Measurements from ENCODE around the gene ATG14.
"Not testable (repeated sequence)": the region's sequence is repeated elsewhere in the genome, so short reads cannot be mapped to it uniquely, and the experiment has no call there.

The ATG14 gene

DNA sequence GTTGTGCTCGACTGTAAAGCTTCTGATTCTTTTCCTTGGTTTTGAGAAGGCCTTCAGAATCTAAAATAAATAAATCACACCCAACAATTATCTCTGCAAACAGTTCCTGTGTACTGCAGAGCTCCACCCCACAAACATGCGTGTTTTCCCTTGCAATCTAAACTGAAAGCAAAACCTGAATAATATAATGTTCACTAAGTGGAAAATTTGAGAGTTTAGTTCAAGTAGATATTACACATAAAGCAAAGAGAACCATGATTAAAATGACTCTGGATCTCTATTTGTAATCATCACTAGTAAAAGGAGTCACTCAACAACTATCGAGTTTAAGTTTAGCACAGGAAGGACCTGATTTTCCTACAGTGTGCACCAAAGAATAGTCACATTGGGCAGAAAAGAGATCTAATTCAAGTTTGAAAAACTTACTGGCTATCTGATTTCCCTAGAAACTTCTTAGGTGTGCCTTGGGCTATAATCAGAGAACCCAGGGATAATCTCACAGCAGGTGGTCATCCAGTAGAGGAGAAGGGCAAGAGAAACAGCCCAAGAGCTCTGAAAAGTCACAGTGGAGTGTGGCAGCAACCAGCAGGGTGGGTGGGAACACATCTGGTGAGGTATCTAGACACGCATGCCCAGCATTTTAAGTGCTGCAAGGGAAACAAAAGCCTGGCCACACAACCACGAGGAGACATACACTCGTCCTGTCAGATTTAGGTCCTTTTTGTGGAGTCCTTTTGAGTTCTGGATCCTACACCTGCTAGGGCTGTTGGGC is 25.4 kb downstream of the ATG14 start:
- no peak for DNase-seq (ENCODE audit: low read depth in 2 of 2)

DNA sequence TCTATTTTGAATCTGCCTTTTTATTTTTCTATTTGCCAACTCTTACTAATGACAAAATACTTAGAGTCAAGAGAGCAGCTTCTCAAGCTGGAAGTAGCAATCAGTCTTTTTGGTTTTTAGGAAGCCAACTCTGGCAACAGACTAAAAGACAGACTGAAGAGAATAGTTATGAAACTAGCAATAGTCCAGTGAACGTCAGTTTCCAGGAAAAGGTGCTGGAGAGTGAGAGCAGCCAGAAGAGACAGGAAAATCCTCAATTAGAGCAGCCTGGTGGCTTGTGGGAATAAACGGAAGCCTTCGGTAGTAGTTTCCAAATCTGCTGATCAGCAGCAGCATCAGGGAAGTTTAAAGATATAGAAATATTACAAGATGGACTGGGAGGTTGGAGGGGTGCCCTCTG is 27.1 kb downstream of the ATG14 start:
- DNase-seq (ENCODE audit: low read depth in 2 of 2), result no peak

DNA sequence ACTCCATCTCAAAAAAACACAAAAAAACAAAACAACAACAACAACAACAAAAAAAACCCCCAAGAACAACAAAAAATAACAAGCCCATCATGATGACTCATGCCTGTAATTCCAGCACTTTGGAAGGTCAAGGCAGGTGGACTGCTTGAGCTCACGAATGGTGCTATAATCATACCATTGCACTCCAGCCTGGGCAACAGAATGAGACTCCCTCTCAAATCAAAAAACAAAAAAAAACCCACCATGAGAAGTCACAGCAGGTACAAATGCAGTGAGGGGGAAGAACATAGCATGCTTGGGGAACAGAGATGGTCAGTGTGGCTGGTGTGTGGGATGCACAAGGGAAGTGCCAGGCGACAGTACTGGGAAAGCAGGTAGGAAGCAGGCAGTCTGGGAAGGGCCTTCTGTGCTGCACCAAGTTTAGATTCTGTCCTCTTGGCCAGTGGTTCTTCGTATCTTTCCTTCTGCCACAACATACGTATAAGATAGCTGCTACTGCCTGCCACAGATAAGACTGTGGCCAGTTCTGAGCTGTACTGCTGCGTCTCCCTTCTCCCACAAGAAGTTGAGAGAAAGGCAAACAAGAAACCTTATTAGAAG is 28.0 kb downstream of the ATG14 start:
- DNase-seq (ENCODE audit: low read depth in 2 of 2), result no peak

DNA sequence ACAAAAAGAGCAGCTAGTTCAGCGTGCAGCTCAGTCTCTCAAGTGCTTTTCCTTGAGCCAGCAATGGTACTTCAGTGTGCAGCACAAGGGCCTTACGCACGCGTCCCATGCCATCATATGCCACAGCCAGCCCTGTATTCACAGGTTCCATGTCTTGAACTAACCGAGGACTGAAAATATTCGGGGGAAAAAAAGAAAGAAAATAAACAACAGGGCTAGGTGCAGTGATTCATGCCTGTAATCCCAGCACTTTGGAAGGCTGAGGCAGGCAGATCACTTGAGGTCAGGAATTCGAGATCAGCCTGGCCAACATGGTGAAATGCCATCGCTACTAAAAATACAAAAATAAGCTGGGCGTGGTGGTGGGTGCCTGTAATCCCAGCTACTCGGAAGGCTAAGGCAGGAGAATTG is 28.6 kb downstream of the ATG14 start:
- not testable (repeated sequence) for DNase-seq (ENCODE audit: low read depth in 2 of 2)

DNA sequence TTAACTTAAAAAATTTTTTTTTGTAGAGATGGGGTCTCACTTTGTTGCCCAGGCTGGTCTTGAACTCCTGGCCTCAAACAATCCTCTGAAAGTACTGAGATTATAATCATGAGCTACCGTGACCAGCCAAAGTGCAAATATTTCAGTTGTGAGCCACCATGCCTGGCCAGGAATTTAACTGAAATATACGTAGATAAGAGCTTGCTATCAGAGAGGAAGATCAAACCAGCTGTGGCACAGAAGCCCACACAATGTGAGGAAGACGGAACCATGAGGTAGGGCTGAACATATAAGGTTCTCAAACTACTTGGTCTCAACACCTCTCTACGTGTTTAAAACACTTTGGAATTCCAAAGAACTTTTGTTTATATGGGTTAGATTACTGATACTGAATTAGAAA is 29.1 kb downstream of the ATG14 start:
- no peak for DNase-seq (ENCODE audit: low read depth in 2 of 2)

DNA sequence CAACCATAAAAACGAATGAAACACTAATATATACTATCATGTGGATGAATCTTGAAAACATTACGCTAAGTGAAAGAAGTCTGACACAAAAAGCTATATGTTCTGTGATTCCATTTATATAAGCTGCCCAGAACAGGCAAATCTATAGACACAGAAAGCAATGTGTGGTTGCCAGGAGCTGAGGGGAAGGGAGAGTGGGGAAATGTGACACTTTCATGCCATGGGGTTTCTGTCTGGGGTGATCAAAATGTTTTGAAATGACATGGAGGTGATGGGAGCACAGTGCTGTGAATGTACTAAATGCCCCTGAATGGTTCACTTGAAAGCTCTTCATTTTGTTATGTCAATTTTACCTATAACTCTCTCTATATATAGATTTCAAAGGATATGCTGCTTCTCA is 30.1 kb downstream of the ATG14 start:
- DNase-seq (ENCODE audit: low read depth in 2 of 2), result no peak

DNA sequence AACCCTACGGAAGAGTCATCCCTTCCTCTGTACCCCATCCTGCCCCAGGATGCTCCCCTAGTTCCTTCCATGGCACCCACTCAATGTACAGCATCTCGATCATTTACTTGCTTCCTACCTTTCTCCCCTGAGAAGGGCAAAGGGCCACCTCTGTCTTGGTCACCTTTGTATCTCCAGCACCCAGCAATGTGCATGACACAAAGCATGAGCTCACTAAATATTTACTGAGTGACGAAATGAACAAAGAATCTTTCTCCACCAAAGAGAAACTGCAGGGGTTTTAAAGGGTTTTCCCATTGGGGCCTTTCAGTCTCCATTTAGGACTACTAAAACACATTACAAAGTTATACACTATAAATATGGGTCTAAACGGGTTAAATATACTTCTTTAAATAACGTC is 30.6 kb downstream of the ATG14 start:
- no peak for DNase-seq (ENCODE audit: low read depth in 2 of 2)

DNA sequence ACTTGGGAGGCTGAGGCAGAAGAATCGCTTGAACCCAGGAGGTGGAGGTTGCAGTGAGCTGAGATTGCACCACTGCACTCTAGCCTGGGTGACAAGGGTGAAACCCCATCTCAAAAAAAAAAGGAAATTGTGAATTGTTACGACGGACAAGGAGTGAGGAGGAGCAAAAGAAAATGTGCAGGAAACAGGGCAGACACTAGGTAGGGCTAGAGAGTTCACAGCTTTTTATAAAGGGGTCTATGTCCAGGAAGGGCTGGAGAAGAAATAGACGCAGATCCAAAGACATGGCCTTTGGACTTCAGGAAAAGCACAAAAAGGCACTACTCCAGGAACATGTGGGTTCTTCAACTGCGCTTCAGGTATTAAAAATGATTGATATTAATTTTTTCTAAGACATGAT is 34.4 kb downstream of the ATG14 start:
- no peak for DNase-seq (ENCODE audit: low read depth in 2 of 2)

DNA sequence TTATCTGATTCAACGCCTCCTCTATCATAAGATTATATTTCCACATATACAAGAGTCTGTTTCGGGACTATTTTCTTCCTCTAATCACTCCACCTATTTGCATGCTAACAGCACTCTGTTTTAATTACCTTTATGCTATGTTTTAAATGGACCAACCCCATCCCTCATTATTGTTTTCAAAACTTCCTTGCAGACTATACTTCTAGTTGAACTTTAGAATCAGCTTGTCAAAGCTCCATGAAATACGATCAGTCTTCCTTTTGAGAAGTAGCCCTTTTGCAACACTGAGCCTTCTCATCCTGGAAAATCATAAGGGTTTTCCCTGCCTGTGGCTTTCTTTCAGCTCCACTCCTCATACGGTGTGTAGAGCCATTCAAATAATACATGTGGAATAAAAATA is 36.9 kb downstream of the ATG14 start:
- no peak for DNase-seq (ENCODE audit: low read depth in 2 of 2)

DNA sequence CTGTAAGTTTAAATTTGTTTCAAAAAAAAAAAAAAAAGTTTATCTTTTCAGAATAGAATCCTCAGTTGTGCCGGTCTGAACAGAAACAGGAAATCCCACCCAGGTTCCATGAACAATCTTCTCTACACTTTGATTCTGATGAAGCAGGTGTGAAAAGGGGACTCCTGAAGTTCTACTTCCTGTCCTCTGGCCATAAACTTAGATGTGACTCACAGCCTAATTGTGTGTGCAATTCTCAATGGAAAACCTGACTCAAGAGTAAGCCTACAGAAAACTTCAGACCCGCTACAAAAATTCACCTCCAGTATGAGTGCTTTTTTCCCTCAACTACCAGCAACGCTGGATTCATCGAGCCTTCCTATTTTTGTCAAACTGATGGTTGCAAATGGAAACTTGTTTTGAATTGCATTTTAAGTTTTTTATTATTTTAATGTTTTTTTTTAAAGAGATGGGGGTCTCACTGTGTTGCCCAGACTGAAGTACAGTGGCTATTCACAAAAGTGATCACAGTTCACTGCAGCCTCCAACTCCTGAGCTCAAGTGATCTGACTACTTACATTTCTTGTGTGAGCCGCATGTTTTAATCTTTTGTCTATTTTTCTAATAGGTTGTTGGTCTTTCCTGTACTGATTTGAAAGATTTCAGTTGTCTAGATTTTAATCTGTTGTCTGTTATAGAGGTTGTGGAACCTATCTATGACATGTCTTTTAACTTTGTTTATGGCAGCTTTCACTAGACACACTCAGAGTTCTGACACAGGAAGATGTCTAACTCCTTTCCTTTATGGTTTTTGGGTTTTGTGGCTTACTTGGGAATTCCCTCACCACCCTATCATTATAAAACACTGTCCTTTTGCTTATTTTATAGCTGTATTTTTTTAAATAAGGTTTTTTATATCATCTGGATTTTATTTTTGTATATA is 37.6 kb downstream of the ATG14 start:
- DNase-seq (ENCODE audit: low read depth in 2 of 2), result peak in 1 of 2 donors; percentile 22

DNA sequence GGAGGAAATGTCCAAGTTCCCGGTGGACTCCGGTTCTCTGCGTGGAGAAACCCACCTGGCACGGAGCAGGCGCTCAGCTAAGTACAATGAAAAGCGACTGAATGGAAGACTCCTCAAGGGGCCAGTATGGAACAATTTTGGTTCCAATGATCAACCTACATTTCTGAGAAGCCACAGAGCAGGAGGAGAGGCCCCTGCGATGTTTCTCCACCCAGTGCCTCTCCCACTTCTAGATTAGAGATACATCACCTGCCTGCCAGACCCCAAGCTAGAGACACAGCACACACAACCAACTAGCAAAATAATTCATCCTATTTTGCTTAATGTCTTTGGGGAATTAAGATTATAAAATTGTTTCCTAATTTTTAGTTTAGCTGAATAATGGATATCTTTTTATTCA is 38.8 kb downstream of the ATG14 start:
- no peak for DNase-seq (ENCODE audit: low read depth in 2 of 2)

DNA sequence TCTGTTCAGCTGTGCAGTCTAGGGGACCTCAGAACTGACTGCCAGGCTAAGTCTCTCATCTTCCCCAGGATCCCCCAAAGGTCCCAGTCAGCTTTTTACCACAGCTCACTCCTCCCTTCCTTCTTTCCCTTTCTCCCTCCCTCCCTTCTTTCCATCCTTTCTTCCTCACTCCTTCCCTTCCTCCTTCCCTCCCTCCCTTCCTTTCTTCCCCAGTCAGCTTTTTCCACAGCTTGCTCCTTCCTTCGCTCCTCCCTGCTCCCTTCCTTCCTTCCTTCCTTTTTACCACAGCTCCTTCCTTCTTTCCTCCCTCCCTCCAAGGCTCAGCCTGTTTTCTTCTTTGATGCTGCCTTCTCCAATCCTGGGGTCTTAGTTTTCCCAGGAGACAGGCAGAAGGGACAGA is 39.2 kb downstream of the ATG14 start:
- DNase-seq (ENCODE audit: low read depth in 2 of 2), result no peak

DNA sequence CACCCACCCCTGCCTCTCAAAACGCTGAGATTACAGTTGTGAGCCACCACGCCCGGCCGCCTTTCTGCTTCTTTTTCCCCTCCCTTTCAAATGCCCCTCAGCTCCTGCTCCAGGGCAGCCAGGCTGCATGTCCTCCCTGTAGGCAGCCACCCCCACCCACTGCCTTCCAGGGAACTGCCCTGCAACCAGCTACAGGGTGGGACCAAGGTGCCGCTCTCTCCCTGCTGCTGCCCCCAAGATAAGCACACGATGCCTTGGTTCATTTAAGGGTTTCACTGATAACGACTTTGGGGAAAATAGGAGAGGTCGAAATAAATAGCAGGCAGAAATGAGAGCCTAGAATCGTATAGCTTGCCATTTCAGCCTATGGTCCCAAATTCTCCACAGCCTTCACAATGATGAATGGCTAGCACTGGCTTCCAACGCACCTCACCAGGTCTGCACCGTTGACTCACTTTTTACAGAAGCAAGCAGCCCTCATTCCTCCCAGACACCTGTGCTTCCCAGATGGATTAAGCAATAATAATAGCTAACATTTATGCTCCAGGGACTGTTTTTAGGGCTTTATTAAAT is 40.7 kb downstream of the ATG14 start:
- DNase-seq (ENCODE audit: low read depth in 2 of 2), result no peak

DNA sequence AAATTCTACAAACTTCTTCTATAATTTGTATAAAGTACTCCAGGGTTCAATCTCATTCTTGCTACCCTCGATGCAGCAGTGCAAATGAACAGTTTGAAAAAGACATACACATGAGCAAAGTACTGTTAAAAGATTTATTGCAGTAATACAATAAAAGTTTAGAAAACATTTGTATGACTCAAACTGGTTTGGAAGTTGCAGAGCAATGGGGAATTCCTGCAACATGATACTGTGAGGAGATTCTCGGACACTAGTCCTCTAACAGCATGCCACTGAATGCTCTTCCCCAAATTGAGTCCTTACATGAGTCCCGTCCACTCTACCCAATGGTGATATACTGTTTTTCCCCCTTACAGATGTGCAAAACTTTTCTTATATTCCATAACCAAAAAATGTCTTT is 45.4 kb downstream of the ATG14 start:
- DNase-seq (ENCODE audit: low read depth in 2 of 2), result no peak

DNA sequence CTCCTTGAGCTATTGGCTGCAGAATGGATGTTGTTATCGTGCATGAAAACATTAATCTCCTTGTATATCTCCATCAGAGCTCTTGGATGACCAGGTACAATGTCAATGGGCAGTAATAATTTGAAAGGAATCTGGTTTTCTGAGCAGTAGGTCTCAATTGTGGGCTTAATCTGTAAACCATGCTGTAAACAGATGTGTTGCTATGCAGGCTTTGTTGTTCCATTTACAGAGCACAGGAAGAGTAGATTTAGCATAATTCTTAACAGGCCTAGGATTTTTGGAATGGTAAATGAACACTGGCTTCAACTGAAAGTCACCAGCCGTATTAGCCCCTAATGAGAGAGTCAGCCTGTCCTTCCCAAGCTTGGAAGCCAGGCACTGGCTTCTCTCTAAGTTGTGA is 50.4 kb downstream of the ATG14 start:
- no peak for DNase-seq (ENCODE audit: low read depth in 2 of 2)

DNA sequence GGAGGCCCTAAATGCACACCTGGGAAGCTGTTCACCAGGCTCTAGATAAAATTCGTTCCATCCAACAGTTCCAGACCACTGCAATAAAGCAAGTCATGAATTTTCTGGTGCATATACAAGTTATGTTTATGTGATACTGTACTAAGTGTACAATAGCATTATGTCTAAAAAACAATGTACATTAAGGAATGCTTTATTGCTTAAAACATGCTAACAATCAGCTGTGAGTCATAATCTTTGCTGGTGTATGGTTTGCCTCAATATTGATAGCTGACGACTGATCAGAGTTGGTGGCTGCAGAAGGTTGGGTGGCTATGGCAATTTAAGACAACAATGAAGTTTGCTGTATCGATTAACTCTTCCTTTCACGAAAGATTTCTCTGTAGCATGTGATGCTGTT is 52.3 kb downstream of the ATG14 start:
- no peak for DNase-seq (ENCODE audit: low read depth in 2 of 2)

DNA sequence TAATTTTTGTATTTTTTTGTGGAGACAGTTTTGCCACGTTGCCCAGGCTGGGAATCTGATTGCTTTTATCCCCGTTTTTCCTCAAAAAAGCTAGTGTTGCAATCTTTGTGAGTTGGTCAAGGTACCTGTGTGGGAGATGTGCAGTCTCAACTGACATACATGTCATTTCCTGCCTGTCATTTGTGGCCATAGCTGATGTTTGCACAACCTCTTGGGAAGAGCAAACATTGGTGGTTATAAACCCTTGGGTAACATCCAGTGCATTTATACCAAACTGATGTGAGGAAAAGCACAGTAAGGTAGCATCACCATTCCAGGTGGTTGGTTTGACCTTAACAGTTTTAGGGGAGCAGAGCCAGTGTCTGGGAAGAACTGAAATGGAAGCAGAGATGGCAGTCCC is 54.7 kb downstream of the ATG14 start:
- DNase-seq (ENCODE audit: low read depth in 2 of 2), result no peak

DNA sequence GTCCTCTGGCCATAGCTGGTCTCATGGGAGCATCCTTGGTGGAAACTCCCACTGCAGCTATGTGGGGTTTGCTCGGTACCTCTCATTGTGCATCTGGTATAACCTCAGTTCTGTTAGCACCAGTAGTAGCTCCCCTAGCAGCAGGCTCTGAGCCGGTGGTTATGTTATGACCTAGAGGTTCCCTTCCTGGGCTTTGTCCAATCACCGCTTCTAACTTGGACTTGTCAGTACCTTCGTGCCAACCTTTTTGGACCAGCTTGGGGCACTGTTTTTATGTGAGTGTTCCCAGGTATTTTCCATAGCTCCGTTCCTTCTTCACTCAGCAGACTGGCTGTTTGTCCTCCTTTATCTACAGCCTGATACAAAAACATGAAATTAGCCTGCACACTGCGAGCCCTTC is 55.7 kb downstream of the ATG14 start:
- DNase-seq (ENCODE audit: low read depth in 2 of 2), result no peak

DNA sequence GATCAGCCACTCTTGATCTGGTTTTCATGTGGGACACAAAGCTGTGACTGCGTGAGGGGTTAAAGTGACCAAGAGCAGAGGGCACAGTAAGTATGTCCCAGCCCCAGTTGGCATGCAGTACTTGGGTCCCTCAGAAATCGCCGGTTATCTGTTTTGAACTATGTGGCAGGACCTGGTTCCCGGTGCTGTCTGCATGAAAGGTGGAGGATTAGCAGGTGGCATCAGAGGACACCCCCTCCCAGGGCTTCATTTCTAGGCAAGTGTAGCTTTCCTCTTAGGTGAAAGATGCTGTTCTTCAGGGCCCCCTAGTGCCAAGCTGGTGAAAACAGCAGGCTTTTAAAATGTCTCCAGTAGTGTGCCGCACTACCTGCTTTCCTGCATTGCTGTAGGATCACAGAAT is 57.1 kb downstream of the ATG14 start:
- peak in 1 of 2 donors; percentile 35 for DNase-seq (ENCODE audit: low read depth in 2 of 2)

DNA sequence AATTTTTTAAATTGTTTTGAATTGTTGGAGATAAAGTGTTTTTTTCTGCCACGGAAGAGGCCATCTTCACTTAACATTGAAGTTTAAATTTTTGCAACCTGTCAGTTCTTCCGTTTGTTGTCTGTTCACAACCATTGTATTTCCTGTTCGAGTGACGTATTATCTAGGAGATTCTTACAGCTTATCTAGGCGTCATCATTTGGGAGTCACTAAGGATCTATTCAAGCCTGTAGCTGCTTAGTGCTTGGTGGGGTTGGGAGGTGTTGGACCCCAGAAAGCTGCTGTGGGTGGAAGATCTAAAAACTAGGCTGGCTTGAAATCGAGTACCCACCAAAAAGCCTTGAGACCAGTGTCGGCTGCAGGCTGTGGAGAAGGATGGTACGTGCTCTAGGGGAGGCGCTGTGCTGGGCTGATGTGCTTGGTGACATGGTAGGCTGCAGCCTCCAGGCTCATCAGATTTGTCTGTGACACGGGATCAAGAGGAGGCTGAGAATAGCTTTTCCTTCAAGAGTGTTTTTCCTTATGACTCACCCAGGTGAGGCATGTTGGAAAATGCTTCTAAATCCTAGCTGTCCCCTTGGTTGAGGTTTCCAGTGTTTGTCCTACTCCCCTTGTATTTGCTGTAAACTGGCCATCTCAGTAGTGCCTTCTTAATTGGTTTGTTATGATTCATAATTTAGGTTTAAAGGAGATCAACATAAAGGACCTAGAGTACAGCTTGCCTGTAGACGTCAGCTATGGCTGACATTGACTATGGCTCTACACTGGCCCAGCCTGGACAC is 57.8 kb downstream of the ATG14 start:
- DNase-seq (ENCODE audit: low read depth in 2 of 2), result no peak

DNA sequence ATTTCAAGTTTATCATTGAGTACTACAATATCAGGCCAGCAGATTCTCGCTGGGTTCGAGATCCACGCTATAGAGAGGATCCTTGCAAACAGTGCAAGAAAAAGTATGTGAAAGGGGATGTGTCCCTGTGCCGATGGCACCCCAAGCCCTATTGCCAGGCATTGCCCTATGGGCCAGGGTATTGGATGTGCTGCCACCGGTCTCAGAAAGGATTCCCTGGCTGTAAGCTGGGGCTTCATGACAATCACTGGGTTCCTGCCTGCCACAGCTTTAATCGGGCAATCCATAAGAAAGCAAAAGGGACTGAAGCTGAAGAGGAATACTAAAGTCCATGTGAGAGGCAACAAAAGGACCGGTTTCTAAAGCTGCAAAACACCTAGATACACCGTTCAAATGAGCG is 59.4 kb downstream of the ATG14 start:
- DNase-seq (ENCODE audit: low read depth in 2 of 2), result no peak

DNA sequence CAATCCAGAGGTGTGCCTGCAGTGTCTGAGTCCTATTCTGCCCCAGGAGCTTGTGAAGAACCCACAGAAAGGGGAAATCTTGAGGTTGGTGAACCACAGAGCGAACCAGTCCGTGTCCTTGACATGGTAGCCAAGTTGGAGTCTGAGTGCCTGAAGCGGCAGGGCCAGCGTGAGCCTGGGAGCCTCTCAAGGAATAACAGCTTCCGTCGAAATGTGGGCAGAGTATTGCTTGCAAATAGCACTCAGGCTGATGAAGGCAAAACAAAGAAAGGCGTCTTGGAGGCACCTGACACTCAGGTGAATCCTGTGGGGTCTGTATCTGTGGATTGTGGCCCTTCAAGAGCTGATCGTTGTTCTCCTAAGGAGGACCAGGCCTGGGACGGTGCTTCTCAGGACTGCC is 60.5 kb downstream of the ATG14 start:
- DNase-seq (ENCODE audit: low read depth in 2 of 2), result no peak

Data from activated CD8-positive, alpha-beta memory T cell treated with anti-CD3 and anti-CD28 coated beads for 4 hours (primary cell).